ENCODE data around the gene KRT12.
"Not testable (repeated sequence)": the region's sequence is repeated elsewhere in the genome, so short reads cannot be mapped to it uniquely, and the experiment has no call there.

KRT12 gene

GRCh38 chr17:40821536-40821935 lies 45.5 kb downstream of the KRT12 start:
- no peak for DNase-seq
- in situ Hi-C loops (cut with HindIII; ENCODE audit: low pct_ligation_motif_present, low pct_unique_long_range_greater_than_20kb, low sequenced_read_pairs), result no loop called here

- no peak for DNase-seq
- in situ Hi-C loops (cut with HindIII; ENCODE audit: low pct_ligation_motif_present, low pct_unique_long_range_greater_than_20kb, low sequenced_read_pairs), result no loop called here
Observed at GRCh38 chr17:40820228-40820838, 46.7 kb downstream of the KRT12 start.

- in situ Hi-C loops (cut with HindIII; ENCODE audit: low pct_ligation_motif_present, low pct_unique_long_range_greater_than_20kb, low sequenced_read_pairs), result no loop called here
- DNase-seq, result no peak
Observed at GRCh38 chr17:40819528-40820125, 47.4 kb downstream of the KRT12 start.

GRCh38 chr17:40818733-40819527 lies 48.1 kb downstream of the KRT12 start:
- DNase-seq, result peak; percentile 83

GRCh38 chr17:40818343-40818732 lies 48.7 kb downstream of the KRT12 start:
- peak; percentile 4 for DNase-seq
- in situ Hi-C loops (cut with HindIII; ENCODE audit: low pct_ligation_motif_present, low pct_unique_long_range_greater_than_20kb, low sequenced_read_pairs), result no loop called here

More at GRCh38 chr17:40818733-40819527, 48.1 kb downstream of the KRT12 start:
- in situ Hi-C loops (cut with HindIII; ENCODE audit: low pct_ligation_motif_present, low pct_unique_long_range_greater_than_20kb, low sequenced_read_pairs), result no loop called here

GRCh38 chr17:40817103-40817682 lies 49.8 kb downstream of the KRT12 start:
- DNase-seq, result no peak
- in situ Hi-C loops (cut with HindIII; ENCODE audit: low pct_ligation_motif_present, low pct_unique_long_range_greater_than_20kb, low sequenced_read_pairs), result no loop called here

- in situ Hi-C loops (cut with HindIII; ENCODE audit: low pct_ligation_motif_present, low pct_unique_long_range_greater_than_20kb, low sequenced_read_pairs), result no loop called here
- no peak for DNase-seq
Observed at GRCh38 chr17:40816569-40816968, 50.5 kb downstream of the KRT12 start.

GRCh38 chr17:40815381-40815780 lies 51.6 kb downstream of the KRT12 start:
- no peak for DNase-seq
- in situ Hi-C loops (cut with HindIII; ENCODE audit: low pct_ligation_motif_present, low pct_unique_long_range_greater_than_20kb, low sequenced_read_pairs), result no loop called here

- in situ Hi-C loops (cut with HindIII; ENCODE audit: low pct_ligation_motif_present, low pct_unique_long_range_greater_than_20kb, low sequenced_read_pairs), result not testable (repeated sequence)
Observed at GRCh38 chr17:40814657-40815056, 52.4 kb downstream of the KRT12 start.

GRCh38 chr17:40813804-40814203 lies 53.2 kb downstream of the KRT12 start:
- in situ Hi-C loops (cut with HindIII; ENCODE audit: low pct_ligation_motif_present, low pct_unique_long_range_greater_than_20kb, low sequenced_read_pairs), result no loop called here
- no peak for DNase-seq

More at GRCh38 chr17:40814657-40815056, 52.4 kb downstream of the KRT12 start:
- DNase-seq, result not testable (repeated sequence)

GRCh38 chr17:40812639-40813038 lies 54.4 kb downstream of the KRT12 start:
- no peak for DNase-seq
- in situ Hi-C loops (cut with HindIII; ENCODE audit: low pct_ligation_motif_present, low pct_unique_long_range_greater_than_20kb, low sequenced_read_pairs), result no loop called here

All from ACHN (cell line).